H1 (cell line): ENCODE measurements around the gene CYP4A22. TPM values are rescaled to one million over a fixed set of nuclear protein-coding genes. Genes with fewer than 3 reads are reported as not detected.

Source experiments
- SIX5 ChIP-seq: IDR thresholded peaks from 2 replicates; pipeline ENCODE4 v1.6.1; 2011; ENCODE audit warnings: mild to moderate bottlenecking, low read depth, low read length
- polyA plus RNA-seq, 7 experiments: library from polyadenylated mRNA; depleted of rRNA in 3 of 7; stranded (reverse) in 5 of 7; unstranded in 2 of 7; fragments of >200 nt in 5 of 7; fragments of 200-250 nt in 2 of 7; gene quantifications; 1 replicate in 5 of 7; 2 replicates in 1 of 7; 4 replicates in 1 of 7; pipeline versions ENCODE4 v1.2.1 to v1.2.3, GENCODE V29; 2011 to 2013; ENCODE audit warnings: missing spikeins in 2 of 7, mixed read lengths in 2 of 7
- total RNA-seq: library from RNA; stranded (reverse); fragmentation: NEBNext Ultra II Directional; extraction: Animal tissue kit (Norgen Biotek cat#: 25700); gene quantifications from 2 replicates; pipeline ENCODE4 v1.2.1, GENCODE V29; 2021
- TF ChIP-seq, protein P1 (sequence below): fragments of 300-600 bp; sonication (generic); IDR thresholded peaks from 2 replicates; pipeline ENCODE4 v1.7.1; 2012; ENCODE audit warnings: low read length, moderate library complexity, mild to moderate bottlenecking, inconsistent platforms; ENCODE audit not compliant: insufficient replicate concordance
- TF ChIP-seq, protein P2 (sequence below): IDR thresholded peaks from 2 replicates; pipeline ENCODE4 v1.6.1; 2011; ENCODE audit warnings: low read depth, mild to moderate bottlenecking, low read length; ENCODE audit not compliant: insufficient read depth

Gene CYP4A22
- total and polyA plus RNA-seq, 2 of the 8 experiments (the other 6 are each of a cell fraction or from before 2014, with no cell fraction given), result not detected

GRCh38 chr1:47128221-47128620 lies 9.0 kb upstream of the CYP4A22 start (continued):
- TF ChIP-seq, protein P1, sequence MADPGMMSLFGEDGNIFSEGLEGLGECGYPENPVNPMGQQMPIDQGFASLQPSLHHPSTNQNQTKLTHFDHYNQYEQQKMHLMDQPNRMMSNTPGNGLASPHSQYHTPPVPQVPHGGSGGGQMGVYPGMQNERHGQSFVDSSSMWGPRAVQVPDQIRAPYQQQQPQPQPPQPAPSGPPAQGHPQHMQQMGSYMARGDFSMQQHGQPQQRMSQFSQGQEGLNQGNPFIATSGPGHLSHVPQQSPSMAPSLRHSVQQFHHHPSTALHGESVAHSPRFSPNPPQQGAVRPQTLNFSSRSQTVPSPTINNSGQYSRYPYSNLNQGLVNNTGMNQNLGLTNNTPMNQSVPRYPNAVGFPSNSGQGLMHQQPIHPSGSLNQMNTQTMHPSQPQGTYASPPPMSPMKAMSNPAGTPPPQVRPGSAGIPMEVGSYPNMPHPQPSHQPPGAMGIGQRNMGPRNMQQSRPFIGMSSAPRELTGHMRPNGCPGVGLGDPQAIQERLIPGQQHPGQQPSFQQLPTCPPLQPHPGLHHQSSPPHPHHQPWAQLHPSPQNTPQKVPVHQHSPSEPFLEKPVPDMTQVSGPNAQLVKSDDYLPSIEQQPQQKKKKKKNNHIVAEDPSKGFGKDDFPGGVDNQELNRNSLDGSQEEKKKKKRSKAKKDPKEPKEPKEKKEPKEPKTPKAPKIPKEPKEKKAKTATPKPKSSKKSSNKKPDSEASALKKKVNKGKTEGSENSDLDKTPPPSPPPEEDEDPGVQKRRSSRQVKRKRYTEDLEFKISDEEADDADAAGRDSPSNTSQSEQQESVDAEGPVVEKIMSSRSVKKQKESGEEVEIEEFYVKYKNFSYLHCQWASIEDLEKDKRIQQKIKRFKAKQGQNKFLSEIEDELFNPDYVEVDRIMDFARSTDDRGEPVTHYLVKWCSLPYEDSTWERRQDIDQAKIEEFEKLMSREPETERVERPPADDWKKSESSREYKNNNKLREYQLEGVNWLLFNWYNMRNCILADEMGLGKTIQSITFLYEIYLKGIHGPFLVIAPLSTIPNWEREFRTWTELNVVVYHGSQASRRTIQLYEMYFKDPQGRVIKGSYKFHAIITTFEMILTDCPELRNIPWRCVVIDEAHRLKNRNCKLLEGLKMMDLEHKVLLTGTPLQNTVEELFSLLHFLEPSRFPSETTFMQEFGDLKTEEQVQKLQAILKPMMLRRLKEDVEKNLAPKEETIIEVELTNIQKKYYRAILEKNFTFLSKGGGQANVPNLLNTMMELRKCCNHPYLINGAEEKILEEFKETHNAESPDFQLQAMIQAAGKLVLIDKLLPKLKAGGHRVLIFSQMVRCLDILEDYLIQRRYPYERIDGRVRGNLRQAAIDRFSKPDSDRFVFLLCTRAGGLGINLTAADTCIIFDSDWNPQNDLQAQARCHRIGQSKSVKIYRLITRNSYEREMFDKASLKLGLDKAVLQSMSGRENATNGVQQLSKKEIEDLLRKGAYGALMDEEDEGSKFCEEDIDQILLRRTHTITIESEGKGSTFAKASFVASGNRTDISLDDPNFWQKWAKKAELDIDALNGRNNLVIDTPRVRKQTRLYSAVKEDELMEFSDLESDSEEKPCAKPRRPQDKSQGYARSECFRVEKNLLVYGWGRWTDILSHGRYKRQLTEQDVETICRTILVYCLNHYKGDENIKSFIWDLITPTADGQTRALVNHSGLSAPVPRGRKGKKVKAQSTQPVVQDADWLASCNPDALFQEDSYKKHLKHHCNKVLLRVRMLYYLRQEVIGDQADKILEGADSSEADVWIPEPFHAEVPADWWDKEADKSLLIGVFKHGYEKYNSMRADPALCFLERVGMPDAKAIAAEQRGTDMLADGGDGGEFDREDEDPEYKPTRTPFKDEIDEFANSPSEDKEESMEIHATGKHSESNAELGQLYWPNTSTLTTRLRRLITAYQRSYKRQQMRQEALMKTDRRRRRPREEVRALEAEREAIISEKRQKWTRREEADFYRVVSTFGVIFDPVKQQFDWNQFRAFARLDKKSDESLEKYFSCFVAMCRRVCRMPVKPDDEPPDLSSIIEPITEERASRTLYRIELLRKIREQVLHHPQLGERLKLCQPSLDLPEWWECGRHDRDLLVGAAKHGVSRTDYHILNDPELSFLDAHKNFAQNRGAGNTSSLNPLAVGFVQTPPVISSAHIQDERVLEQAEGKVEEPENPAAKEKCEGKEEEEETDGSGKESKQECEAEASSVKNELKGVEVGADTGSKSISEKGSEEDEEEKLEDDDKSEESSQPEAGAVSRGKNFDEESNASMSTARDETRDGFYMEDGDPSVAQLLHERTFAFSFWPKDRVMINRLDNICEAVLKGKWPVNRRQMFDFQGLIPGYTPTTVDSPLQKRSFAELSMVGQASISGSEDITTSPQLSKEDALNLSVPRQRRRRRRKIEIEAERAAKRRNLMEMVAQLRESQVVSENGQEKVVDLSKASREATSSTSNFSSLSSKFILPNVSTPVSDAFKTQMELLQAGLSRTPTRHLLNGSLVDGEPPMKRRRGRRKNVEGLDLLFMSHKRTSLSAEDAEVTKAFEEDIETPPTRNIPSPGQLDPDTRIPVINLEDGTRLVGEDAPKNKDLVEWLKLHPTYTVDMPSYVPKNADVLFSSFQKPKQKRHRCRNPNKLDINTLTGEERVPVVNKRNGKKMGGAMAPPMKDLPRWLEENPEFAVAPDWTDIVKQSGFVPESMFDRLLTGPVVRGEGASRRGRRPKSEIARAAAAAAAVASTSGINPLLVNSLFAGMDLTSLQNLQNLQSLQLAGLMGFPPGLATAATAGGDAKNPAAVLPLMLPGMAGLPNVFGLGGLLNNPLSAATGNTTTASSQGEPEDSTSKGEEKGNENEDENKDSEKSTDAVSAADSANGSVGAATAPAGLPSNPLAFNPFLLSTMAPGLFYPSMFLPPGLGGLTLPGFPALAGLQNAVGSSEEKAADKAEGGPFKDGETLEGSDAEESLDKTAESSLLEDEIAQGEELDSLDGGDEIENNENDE, result no peak
- TF ChIP-seq, protein P2, sequence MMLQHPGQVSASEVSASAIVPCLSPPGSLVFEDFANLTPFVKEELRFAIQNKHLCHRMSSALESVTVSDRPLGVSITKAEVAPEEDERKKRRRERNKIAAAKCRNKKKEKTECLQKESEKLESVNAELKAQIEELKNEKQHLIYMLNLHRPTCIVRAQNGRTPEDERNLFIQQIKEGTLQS, result no peak
- TF ChIP-seq SIX5, result no peak
